Keratinocyte (primary cell): ENCODE results near the gene WDR5. TPM values are rescaled to one million over a fixed set of nuclear protein-coding genes. Genes with fewer than 3 reads are reported as not detected.

Source experiments
- DNase-seq: peaks from one replicate; pipeline ENCODE4 v3.0.0-alpha.2; 2011; ENCODE audit warnings: low read depth, missing footprints, low spot score
- FAIRE-seq: peaks from 2 replicates; lab custom pipeline; 2011; peaks lifted over from hg19 to GRCh38; lab: Jason Lieb, UNC
- H2AFZ ChIP-seq: 2 replicates; pipeline ENCODE4 v1.6.0; 2012; ENCODE audit warnings: low read length, control low read depth, inconsistent platforms; ENCODE audit not compliant: control insufficient read depth
- H3K27ac ChIP-seq: 2 replicates; pipeline ENCODE4 v1.5.1; 2011; ENCODE audit warnings: low read length; ENCODE audit not compliant: control insufficient read depth, insufficient read depth
- H3K27me3 ChIP-seq: 3 replicates; pipeline ENCODE4 v1.6.0; 2011; ENCODE audit warnings: low read length; ENCODE audit not compliant: control insufficient read depth, insufficient read depth; ENCODE audit errors: extremely low read depth
- H3K36me3 ChIP-seq, 2 experiments: 2 replicates in 1 of 2; 3 replicates in 1 of 2; pipeline ENCODE4 v1.5.1; 2011; ENCODE audit warnings: low read length in 2 of 2, mild to moderate bottlenecking in 1 of 2; ENCODE audit not compliant: control insufficient read depth in 2 of 2, insufficient read depth in 2 of 2; ENCODE audit errors: extremely low read depth in 1 of 2
- H3K4me1 ChIP-seq: 3 replicates; pipeline ENCODE4 v1.5.1; 2011; ENCODE audit warnings: low read length; ENCODE audit not compliant: control insufficient read depth, insufficient read depth; ENCODE audit errors: extremely low read depth
- H3K4me2 ChIP-seq: 3 replicates; pipeline ENCODE4 v1.6.0; 2011; ENCODE audit warnings: low read depth, low read length; ENCODE audit not compliant: control insufficient read depth, insufficient read depth; ENCODE audit errors: extremely low read depth
- H3K4me3 ChIP-seq, 3 experiments: fragments of 200-600 bp in 1 of 3; sonication (generic) in 1 of 3; 2 replicates in 2 of 3; 3 replicates in 1 of 3; pipeline ENCODE4 v1.5.1; 2011 to 2016; ENCODE audit warnings: low read length in 3 of 3, mild to moderate bottlenecking in 3 of 3, control low read depth in 2 of 3, inconsistent platforms in 1 of 3, low read depth in 1 of 3, mixed read lengths in 1 of 3, mixed run types in 1 of 3, moderate library complexity in 1 of 3; ENCODE audit not compliant: control insufficient read depth in 2 of 3, insufficient read depth in 2 of 3; ENCODE audit errors: extremely low read depth in 1 of 3
- H3K79me2 ChIP-seq: 2 replicates; pipeline ENCODE4 v1.6.0; 2012; ENCODE audit warnings: low read length; ENCODE audit not compliant: control insufficient read depth, insufficient read depth
- H3K9ac ChIP-seq: 3 replicates; pipeline ENCODE4 v1.6.0; 2011; ENCODE audit warnings: low read length; ENCODE audit not compliant: control insufficient read depth, insufficient read depth; ENCODE audit errors: extremely low read depth
- H3K9me1 ChIP-seq: 3 replicates; pipeline ENCODE4 v1.6.0; 2011; ENCODE audit warnings: low read length; ENCODE audit not compliant: control insufficient read depth, insufficient read depth; ENCODE audit errors: extremely low read depth
- H3K9me3 ChIP-seq: 2 replicates; pipeline ENCODE4 v1.5.1; 2012; ENCODE audit warnings: low read depth, low read length; ENCODE audit not compliant: control insufficient read depth
- H4K20me1 ChIP-seq: 3 replicates; pipeline ENCODE4 v1.6.0; 2011; ENCODE audit warnings: low read length; ENCODE audit not compliant: control insufficient read depth, insufficient read depth; ENCODE audit errors: extremely low read depth
- EZH2 ChIP-seq: IDR thresholded peaks from one replicate; pipeline ENCODE4 v1.6.1; 2012; ENCODE audit warnings: inconsistent platforms, mild to moderate bottlenecking, low read length, moderate library complexity
- dilution Hi-C: fragments of 300-500 bp; cut with MboI; formaldehyde crosslinking; loops from one replicate; pipeline ENCODE4 v1.7.0; 2020; ENCODE audit warnings: low sequenced_read_pairs; ENCODE audit not compliant: extremely low pct_ligation_motif_present
- polyA plus RNA-seq, 5 experiments: library from polyadenylated mRNA; depleted of rRNA in 3 of 5; stranded (reverse) in 3 of 5; stranded (forward) in 1 of 5; unstranded in 1 of 5; fragments of >200 nt; gene quantifications; 1 replicate in 1 of 5; 2 replicates in 3 of 5; 3 replicates in 1 of 5; pipeline versions ENCODE4 v1.2.1 to v1.2.3, GENCODE V29; 2011 to 2012; ENCODE audit warnings: missing spikeins in 2 of 5, low read depth in 1 of 5, low replicate concordance in 1 of 5
- TF ChIP-seq, protein P1 (sequence below), 3 experiments: IDR thresholded peaks in 1 of 3; conservative IDR thresholded peaks in 1 of 3; optimal IDR thresholded peaks in 1 of 3; 2 replicates in 2 of 3; 3 replicates in 1 of 3; pipeline versions ENCODE3 to v1.5.1; 2011; ENCODE audit warnings: low read length in 3 of 3, mild to moderate bottlenecking in 3 of 3, moderate library complexity in 2 of 3, control low read depth in 1 of 3, inconsistent platforms in 1 of 3; ENCODE audit not compliant: insufficient read depth in 2 of 3; ENCODE audit errors: extremely low read depth in 1 of 3

The WDR5 gene
- polyA plus RNA-seq, 1 donor (not counting 4 experiments of a cell fraction or from before 2014, with no cell fraction given), result 31.2 TPM

DNA sequence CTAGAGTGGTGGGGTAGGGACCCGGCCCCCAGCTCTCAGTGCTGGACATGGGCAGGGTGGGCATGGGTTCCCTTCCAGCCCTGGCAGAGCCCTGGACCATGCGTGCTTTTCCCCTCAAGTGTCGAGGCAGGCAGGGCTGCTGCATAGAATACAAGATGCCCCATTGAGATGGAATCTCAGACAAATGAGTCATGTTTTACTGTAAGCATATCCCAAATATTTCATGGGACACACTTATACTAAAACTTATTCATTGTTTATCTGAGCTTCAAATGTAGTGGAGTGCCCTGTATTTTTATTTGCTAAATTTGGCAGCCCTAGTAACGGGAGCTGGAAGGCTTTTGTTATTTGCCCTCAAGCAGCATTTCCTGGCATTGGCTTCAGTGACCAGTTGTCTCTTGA lies 31.6 kb downstream of the WDR5 start:
- Histone ChIP-seq H3K4me3 (no peak overlapping the region), H3K9me1 (no peaks in the 10 kb centered on the region), H3K4me1 (peaks cover 5% of the 10 kb centered on the region), H2AFZ (no peak overlapping the region), H3K9me3 (no peaks in the 10 kb centered on the region), H3K36me3 (no peaks in the 10 kb centered on the region), H3K27ac (no peak overlapping the region), H3K27me3 (no peaks in the 10 kb centered on the region), H3K9ac (no peak overlapping the region), H4K20me1 (no peaks in the 10 kb centered on the region), H3K4me2 (no peak overlapping the region), H3K79me2 (no peaks in the 10 kb centered on the region)
- dilution Hi-C loops, result no loop called here
- DNase-seq, result no peak
- TF ChIP-seq, protein P1, sequence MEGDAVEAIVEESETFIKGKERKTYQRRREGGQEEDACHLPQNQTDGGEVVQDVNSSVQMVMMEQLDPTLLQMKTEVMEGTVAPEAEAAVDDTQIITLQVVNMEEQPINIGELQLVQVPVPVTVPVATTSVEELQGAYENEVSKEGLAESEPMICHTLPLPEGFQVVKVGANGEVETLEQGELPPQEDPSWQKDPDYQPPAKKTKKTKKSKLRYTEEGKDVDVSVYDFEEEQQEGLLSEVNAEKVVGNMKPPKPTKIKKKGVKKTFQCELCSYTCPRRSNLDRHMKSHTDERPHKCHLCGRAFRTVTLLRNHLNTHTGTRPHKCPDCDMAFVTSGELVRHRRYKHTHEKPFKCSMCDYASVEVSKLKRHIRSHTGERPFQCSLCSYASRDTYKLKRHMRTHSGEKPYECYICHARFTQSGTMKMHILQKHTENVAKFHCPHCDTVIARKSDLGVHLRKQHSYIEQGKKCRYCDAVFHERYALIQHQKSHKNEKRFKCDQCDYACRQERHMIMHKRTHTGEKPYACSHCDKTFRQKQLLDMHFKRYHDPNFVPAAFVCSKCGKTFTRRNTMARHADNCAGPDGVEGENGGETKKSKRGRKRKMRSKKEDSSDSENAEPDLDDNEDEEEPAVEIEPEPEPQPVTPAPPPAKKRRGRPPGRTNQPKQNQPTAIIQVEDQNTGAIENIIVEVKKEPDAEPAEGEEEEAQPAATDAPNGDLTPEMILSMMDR (optimal IDR thresholded peaks at IDR 0.05 in 1 of 3, IDR thresholded peaks at IDR 0.05 in 1 of 3, conservative IDR thresholded peaks at IDR 0.05 in 1 of 3; ENCODE audit: extremely low read depth in 1 of 3, insufficient read depth in 2 of 3, low read length in 3 of 3), result no peak
- TF ChIP-seq EZH2, result no peak
- FAIRE-seq, result no peak

DNA sequence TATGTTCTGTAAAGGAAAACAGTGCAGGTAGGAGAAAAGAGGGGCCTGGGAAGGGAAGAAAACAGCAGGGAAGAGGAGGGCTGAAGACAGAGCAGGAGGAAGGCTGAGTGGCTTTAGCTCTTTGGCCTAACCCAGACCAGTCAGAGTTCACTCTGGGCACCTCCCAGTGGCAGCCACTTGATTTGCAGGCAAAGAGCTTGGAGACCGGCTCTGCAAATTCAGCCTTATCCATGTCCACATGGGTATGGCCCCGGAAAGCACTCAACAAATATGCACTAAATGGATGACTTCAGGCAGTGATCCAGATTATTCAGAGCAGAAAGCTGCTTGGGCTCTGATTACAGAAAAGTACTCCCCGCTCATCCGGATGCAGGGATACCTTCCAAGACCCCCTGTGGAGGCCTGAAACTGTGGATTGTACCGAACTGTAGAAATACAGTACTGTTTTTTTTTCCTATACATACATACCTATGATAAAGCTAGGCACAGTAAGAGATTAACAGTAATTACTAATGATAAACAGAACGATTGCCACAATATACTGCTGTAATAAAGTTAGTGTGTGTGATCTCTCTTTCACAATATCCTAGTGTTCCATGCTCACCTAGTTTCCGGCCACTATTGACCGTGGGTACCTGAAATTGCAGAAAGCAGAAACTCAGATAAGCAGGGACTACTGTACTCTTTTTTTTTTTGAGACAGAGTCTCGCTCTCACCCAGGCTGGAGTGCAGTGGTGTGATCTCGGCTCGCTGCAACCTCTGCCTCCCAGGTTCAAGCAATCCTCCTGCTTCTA lies 33.1 kb downstream of the WDR5 start:
- Histone ChIP-seq H3K9ac (no peak overlapping the region), H3K4me2 (no peak overlapping the region), H3K27me3 (no peaks in the 10 kb centered on the region), H3K9me3 (no peaks in the 10 kb centered on the region), H3K4me1 (peaks cover 5% of the 10 kb centered on the region), H3K36me3 (no peaks in the 10 kb centered on the region), H3K79me2 (no peaks in the 10 kb centered on the region), H3K4me3 (no peak overlapping the region), H3K27ac (no peak overlapping the region), H2AFZ (no peak overlapping the region), H4K20me1 (no peaks in the 10 kb centered on the region), H3K9me1 (no peaks in the 10 kb centered on the region)
- TF ChIP-seq, protein P1 (optimal IDR thresholded peaks at IDR 0.05 in 1 of 3, IDR thresholded peaks at IDR 0.05 in 1 of 3, conservative IDR thresholded peaks at IDR 0.05 in 1 of 3; ENCODE audit: extremely low read depth in 1 of 3, insufficient read depth in 2 of 3, low read length in 3 of 3), result peak in 2 of 3 experiments; percentile 2 to 33
- no peak for TF ChIP-seq EZH2
- dilution Hi-C loops, result no loop called here
- DNase-seq (no peak), FAIRE-seq (no peak)
